Activated CD8-positive, alpha-beta T cell treated with anti-CD3 and anti-CD28 coated beads, Interleukin-2, amount 10 ng/mL, durations not matched to agents 7 days and 5 days (primary cell): ENCODE data around the gene ASPRV1. TPM values are rescaled to one million over a fixed set of nuclear protein-coding genes. Genes with fewer than 3 reads are reported as not detected.

Experiments
- ATAC-seq: fragments of 150-1000 bp; cut with Tn5 transposase; one replicate; pipeline ENCODE4 v1.10.0; 2021; ENCODE audit warnings: moderate library complexity
- CTCF ChIA-PET: fragments of 350-600 bp; sonication (Branson Sonifier 250); formaldehyde crosslinking; loops from one replicate; lab custom pipeline; 2021; ENCODE audit warnings: antibody characterized with exemption; lab: Charles Lee
- POLR2A ChIA-PET: fragments of 350-600 bp; sonication (Branson Sonifier 250); formaldehyde crosslinking; loops from one replicate; lab custom pipeline; 2021; ENCODE audit warnings: antibody characterized with exemption; lab: Charles Lee
- DNase-seq: peaks from one replicate; pipeline ENCODE4 v3.0.0-alpha.2; 2020
- H3K27ac Mint-ChIP-seq: one replicate; pipeline ENCODE4 v1.8.0; 2021; ENCODE audit warnings: mild to moderate bottlenecking, mixed read lengths
- H3K27me3 Mint-ChIP-seq: one replicate; pipeline ENCODE4 v1.8.0; 2021; ENCODE audit warnings: low read depth, mixed read lengths
- H3K36me3 Mint-ChIP-seq: one replicate; pipeline ENCODE4 v1.8.0; 2021; ENCODE audit warnings: low read depth, mixed read lengths
- H3K4me1 Mint-ChIP-seq: one replicate; pipeline ENCODE4 v1.8.0; 2021; ENCODE audit warnings: low read depth, mixed read lengths
- H3K4me3 Mint-ChIP-seq: one replicate; pipeline ENCODE4 v1.8.0; 2021; ENCODE audit warnings: mild to moderate bottlenecking, mixed read lengths
- H3K9me3 Mint-ChIP-seq: one replicate; pipeline ENCODE4 v1.8.0; 2022; ENCODE audit warnings: mixed read lengths; ENCODE audit not compliant: insufficient read depth
- total RNA-seq, 2 experiments: library from RNA; stranded (reverse); gene quantifications; one replicate each; pipeline ENCODE4 v1.2.3, GENCODE V29; 2021

ASPRV1 gene
- total RNA-seq, 2 experiments from 2014 or later: 0.74 to 0.78 TPM

GRCh38 chr2:69935011-69935410 is 26.4 kb downstream of the ASPRV1 start:
- DNase-seq: no peak
- no peak overlapping the region for H3K27ac Mint-ChIP-seq
- H3K9me3 Mint-ChIP-seq: no peaks in the 10 kb centered on the region
- CTCF ChIA-PET: interaction anchor here (0.7 to 1.1 kb wide), 3 partner anchors 14 to 136 kb away, joined by 3 read pairs; no protein-coding TSS in a partner anchor
- H3K27me3 Mint-ChIP-seq: no peaks in the 10 kb centered on the region
- no peak overlapping the region for H3K4me3 Mint-ChIP-seq
- ATAC-seq: no peak
- peaks cover 53% of the 10 kb centered on the region for H3K36me3 Mint-ChIP-seq
- H3K4me1 Mint-ChIP-seq: peaks cover 21% of the 10 kb centered on the region
- POLR2A ChIA-PET: no interaction called here

GRCh38 chr2:69934614-69934908 is 26.9 kb downstream of the ASPRV1 start:
- ChIA-PET CTCF (interaction anchor here (0.7 to 1.1 kb wide), 2 partner anchors 23 to 137 kb away, joined by 3 read pairs; no protein-coding TSS in a partner anchor), POLR2A (no interaction called here)
- Mint-ChIP-seq H3K9me3 (no peaks in the 10 kb centered on the region), H3K27me3 (no peaks in the 10 kb centered on the region), H3K36me3 (peaks cover 49% of the 10 kb centered on the region), H3K27ac (no peak overlapping the region), H3K4me1 (peaks cover 21% of the 10 kb centered on the region), H3K4me3 (no peak overlapping the region)
- ATAC-seq (no peak), DNase-seq (no peak)

- POLR2A ChIA-PET: no interaction called here
- CTCF ChIA-PET: interaction anchor here (0.8 to 1.5 kb wide), 4 partner anchors 8 to 63 kb away, joined by 3 to 4 read pairs (median 3); no protein-coding TSS in a partner anchor
- H3K4me1 Mint-ChIP-seq: peaks cover 21% of the 10 kb centered on the region
- peaks cover 48% of the 10 kb centered on the region for H3K36me3 Mint-ChIP-seq
- DNase-seq (no peak), ATAC-seq (no peak)
- no peaks in the 10 kb centered on the region for H3K9me3 Mint-ChIP-seq
- no peak overlapping the region for H3K4me3 Mint-ChIP-seq
- H3K27ac Mint-ChIP-seq: no peak overlapping the region
- no peaks in the 10 kb centered on the region for H3K27me3 Mint-ChIP-seq
These were observed 27.4 kb downstream of the ASPRV1 start for GRCh38 chr2:69933839-69934613.

GRCh38 chr2:69933254-69933828 is 28.1 kb downstream of the ASPRV1 start:
- Mint-ChIP-seq H3K4me3 (no peak overlapping the region), H3K27me3 (no peaks in the 10 kb centered on the region), H3K27ac (no peak overlapping the region), H3K9me3 (no peaks in the 10 kb centered on the region), H3K36me3 (peaks cover 47% of the 10 kb centered on the region), H3K4me1 (peaks cover 21% of the 10 kb centered on the region)
- ATAC-seq (no peak), DNase-seq (no peak)
- POLR2A ChIA-PET: no interaction called here
- CTCF ChIA-PET: interaction anchor here (0.8 to 1.5 kb wide), 4 partner anchors 9 to 64 kb away, joined by 3 to 4 read pairs (median 3); no protein-coding TSS in a partner anchor

GRCh38 chr2:69932596-69932922 is 28.9 kb downstream of the ASPRV1 start:
- Mint-ChIP-seq H3K4me1 (peaks cover 21% of the 10 kb centered on the region), H3K36me3 (peaks cover 46% of the 10 kb centered on the region), H3K27me3 (no peaks in the 10 kb centered on the region), H3K4me3 (no peak overlapping the region), H3K9me3 (no peaks in the 10 kb centered on the region), H3K27ac (no peak overlapping the region)
- POLR2A ChIA-PET: interaction anchor here (0.5 to 1.8 kb wide), 3 partner anchors 14 to 1059 kb away, joined by 3 to 4 read pairs (median 4); partner anchors contain the start of gene C2orf42
- CTCF ChIA-PET: interaction anchor here (1.2 to 1.5 kb wide), 2 partner anchors 12 to 19 kb away, joined by 3 to 4 read pairs; no protein-coding TSS in a partner anchor
- ATAC-seq (no peak), DNase-seq (no peak)

GRCh38 chr2:69931832-69932595 is 29.4 kb downstream of the ASPRV1 start:
- H3K36me3 Mint-ChIP-seq: peaks cover 42% of the 10 kb centered on the region
- POLR2A ChIA-PET: interaction anchor here (0.5 to 1.8 kb wide), 3 partner anchors 14 to 1060 kb away, joined by 3 to 4 read pairs (median 4); partner anchors contain the start of gene C2orf42
- ATAC-seq: no peak
- no peak for DNase-seq
- CTCF ChIA-PET: interaction anchor here (0.7 to 1.5 kb wide), 3 partner anchors 13 to 18 kb away, joined by 3 to 4 read pairs (median 3); no protein-coding TSS in a partner anchor
- peak overlapping the region; percentile 22 for H3K27ac Mint-ChIP-seq
- H3K4me3 Mint-ChIP-seq: no peak overlapping the region
- H3K4me1 Mint-ChIP-seq: peaks cover 21% of the 10 kb centered on the region
- no peaks in the 10 kb centered on the region for H3K27me3 Mint-ChIP-seq
- no peaks in the 10 kb centered on the region for H3K9me3 Mint-ChIP-seq

GRCh38 chr2:69926849-69927515 is 34.4 kb downstream of the ASPRV1 start:
- Mint-ChIP-seq H3K36me3 (peaks cover 32% of the 10 kb centered on the region), H3K27me3 (no peaks in the 10 kb centered on the region), H3K27ac (no peak overlapping the region), H3K9me3 (no peaks in the 10 kb centered on the region), H3K4me3 (no peak overlapping the region), H3K4me1 (peaks cover 14% of the 10 kb centered on the region)
- ATAC-seq (no peak), DNase-seq (no peak)
- CTCF ChIA-PET: no interaction called here
- POLR2A ChIA-PET: interaction anchor here (1.1 kb wide), 1 partner anchor 12 kb away, joined by 3 read pairs; the partner anchor contains the start of gene MXD1

GRCh38 chr2:69923116-69923515 is 38.3 kb downstream of the ASPRV1 start:
- H3K9me3 Mint-ChIP-seq: no peaks in the 10 kb centered on the region
- peaks cover 13% of the 10 kb centered on the region for H3K4me1 Mint-ChIP-seq
- no peaks in the 10 kb centered on the region for H3K27me3 Mint-ChIP-seq
- peaks cover 32% of the 10 kb centered on the region for H3K36me3 Mint-ChIP-seq
- ATAC-seq: no peak
- DNase-seq: no peak
- H3K27ac Mint-ChIP-seq: no peak overlapping the region
- ChIA-PET POLR2A (interaction anchor here (1.9 kb wide), 1 partner anchor 9 kb away, joined by 4 read pairs; the partner anchor contains the start of gene MXD1), CTCF (interaction anchor here (0.8 to 1.2 kb wide), 6 partner anchors 9 to 148 kb away, joined by 3 to 4 read pairs (median 4); partner anchors contain the start of gene MXD1)
- H3K4me3 Mint-ChIP-seq: no peak overlapping the region

- ChIA-PET CTCF (interaction anchor here (1.2 to 1.5 kb wide), 2 partner anchors 153 to 225 kb away, joined by 4 to 5 read pairs; no protein-coding TSS in a partner anchor), POLR2A (no interaction called here)
- Mint-ChIP-seq H3K27ac (no peak overlapping the region), H3K4me3 (no peak overlapping the region), H3K27me3 (no peaks in the 10 kb centered on the region), H3K4me1 (peaks cover 38% of the 10 kb centered on the region), H3K36me3 (peaks cover 36% of the 10 kb centered on the region), H3K9me3 (no peaks in the 10 kb centered on the region)
- ATAC-seq: no peak
- DNase-seq: no peak
These were observed 43.0 kb downstream of the ASPRV1 start for GRCh38 chr2:69918401-69918800.

GRCh38 chr2:69917852-69918251 is 43.6 kb downstream of the ASPRV1 start:
- H3K27ac Mint-ChIP-seq: no peak overlapping the region

More at GRCh38 chr2:69917852-69918251, 43.6 kb downstream of the ASPRV1 start:
- Mint-ChIP-seq H3K4me1 (peaks cover 36% of the 10 kb centered on the region), H3K4me3 (no peak overlapping the region), H3K27me3 (no peaks in the 10 kb centered on the region), H3K36me3 (peaks cover 32% of the 10 kb centered on the region), H3K9me3 (no peaks in the 10 kb centered on the region)
- ATAC-seq (no peak), DNase-seq (no peak)
- CTCF ChIA-PET: interaction anchor here (1.2 to 6.5 kb wide), 2 partner anchors 153 to 226 kb away, joined by 5 to 103 read pairs; no protein-coding TSS in a partner anchor
- POLR2A ChIA-PET: no interaction called here
